Ureter (tissue), 1 donor: ENCODE data around the gene HMCN2. TPM values are rescaled to one million over a fixed set of nuclear protein-coding genes. Genes with fewer than 3 reads are reported as not detected.
"Not testable (repeated sequence)": the region's sequence is repeated elsewhere in the genome, so short reads cannot be mapped to it uniquely, and the experiment has no call there.

Experiments
- DNase-seq: peaks from one replicate; pipeline ENCODE4 v3.0.0-alpha.2; 2020; ENCODE audit warnings: low spot score
- total RNA-seq: library from RNA; stranded (reverse); gene quantifications from one replicate; pipeline ENCODE4 v1.2.4, GENCODE V29; 2023
- donor health status: DM: yes; HTN: yes; CAD: no.

Gene HMCN2
- total RNA-seq, 1 donor from 2014 or later, result 9.5 TPM

DNA sequence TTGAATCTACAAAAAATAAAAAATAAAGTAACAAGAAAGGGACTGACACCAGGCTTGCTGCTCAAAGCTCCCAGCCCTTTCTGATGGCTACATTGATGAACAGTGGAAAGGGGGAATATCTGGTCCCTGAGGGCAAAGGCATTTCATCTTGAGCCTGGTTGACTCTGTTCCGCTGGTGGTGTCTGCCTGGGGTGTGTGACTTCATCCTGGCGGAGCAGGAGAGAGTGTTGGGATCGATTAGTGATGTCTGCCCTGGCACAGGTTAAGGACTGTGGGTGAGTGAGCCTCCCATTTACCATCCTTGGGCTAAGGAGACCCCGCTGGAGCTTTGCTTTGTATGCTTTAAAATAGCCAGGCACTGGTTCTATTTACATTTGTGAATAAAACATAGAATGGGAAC, 122.3 kb downstream of the HMCN2 start:
- no peak for DNase-seq

DNA sequence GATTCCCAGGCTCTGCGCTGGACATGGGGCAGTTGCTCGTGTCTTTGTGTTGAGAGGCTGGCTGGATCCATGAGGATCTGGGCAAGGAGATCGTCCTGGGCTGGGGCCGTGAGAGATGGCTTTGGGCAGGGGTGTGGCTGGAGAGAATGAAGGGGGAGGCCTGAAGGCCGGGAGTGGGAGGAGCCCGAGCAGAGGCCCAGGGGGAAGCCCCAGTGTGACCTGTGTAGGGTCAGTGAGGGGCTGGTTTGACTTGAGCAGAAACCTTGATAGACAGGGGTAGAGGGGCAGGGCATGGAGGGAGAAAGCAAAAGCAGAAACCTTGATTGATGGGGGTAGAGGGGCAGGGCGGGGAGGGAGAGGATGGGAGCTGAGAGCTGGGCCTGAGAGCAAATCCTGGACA, 124.8 kb downstream of the HMCN2 start:
- DNase-seq, result no peak

DNA sequence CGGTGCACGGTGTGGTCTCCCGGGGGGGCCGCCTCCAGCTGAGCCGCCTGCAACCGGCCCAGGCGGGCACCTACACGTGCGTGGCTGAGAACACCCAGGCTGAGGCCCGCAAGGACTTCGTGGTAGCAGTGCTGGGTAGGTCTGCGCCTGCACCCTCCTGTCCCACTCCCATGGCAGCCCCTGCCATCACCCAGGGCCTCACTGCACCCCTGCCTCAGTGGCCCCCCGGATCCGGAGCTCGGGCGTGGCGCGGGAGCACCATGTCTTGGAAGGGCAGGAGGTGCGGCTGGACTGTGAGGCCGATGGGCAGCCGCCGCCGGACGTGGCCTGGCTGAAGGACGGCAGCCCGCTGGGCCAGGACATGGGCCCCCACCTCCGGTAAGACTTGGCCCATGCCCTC, 125.4 kb downstream of the HMCN2 start:
- no peak for DNase-seq

DNA sequence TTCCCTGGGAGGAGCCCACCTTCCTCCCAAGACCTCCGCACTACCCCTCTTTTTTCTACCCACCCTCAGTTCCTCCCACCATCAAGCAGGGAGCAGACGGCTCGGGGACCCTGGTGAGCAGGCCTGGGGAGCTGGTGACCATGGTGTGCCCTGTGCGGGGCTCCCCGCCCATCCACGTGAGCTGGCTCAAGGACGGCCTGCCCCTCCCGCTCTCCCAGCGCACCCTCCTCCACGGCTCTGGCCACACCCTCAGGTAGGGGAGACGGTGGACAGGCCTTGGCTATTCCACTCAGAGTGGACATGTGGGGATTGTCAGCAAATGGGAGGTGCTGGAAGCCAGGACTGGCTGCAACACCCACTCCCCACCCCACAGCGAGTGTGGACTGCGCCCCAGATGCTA, 126.3 kb downstream of the HMCN2 start:
- no peak for DNase-seq

DNA sequence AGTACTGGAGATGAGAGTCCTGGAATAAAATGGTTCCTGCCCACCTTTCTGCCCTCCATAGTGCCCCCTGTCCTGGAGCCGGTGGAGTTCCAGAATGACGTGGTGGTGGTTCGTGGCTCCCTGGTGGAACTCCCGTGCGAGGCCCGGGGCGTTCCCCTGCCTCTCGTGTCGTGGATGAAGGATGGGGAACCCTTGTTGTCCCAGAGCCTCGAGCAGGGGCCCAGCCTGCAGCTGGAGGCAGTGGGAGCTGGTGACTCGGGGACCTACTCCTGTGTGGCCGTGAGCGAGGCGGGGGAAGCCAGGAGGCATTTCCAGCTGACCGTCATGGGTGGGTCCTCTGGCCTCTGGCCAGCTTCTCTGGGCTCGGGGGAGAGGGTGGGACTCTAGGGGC, 128.1 kb downstream of the HMCN2 start:
- no peak for DNase-seq

DNA sequence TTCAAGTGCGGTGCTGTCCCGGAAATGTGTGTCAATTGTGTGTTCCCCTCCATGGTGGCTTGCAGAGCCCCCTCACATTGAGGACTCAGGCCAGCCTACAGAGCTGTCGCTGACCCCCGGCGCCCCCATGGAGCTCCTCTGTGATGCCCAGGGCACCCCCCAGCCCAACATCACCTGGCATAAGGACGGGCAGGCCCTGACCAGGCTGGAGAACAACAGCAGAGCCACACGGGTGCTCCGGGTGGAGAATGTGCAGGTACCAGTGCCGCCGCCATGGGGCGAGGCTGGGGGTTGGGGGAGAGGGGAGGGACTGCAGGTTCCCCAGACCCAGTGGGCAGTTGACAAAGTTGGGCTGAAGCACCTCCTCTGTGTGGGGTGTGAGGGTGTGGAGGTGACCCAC, 128.8 kb downstream of the HMCN2 start:
- DNase-seq, result no peak

DNA sequence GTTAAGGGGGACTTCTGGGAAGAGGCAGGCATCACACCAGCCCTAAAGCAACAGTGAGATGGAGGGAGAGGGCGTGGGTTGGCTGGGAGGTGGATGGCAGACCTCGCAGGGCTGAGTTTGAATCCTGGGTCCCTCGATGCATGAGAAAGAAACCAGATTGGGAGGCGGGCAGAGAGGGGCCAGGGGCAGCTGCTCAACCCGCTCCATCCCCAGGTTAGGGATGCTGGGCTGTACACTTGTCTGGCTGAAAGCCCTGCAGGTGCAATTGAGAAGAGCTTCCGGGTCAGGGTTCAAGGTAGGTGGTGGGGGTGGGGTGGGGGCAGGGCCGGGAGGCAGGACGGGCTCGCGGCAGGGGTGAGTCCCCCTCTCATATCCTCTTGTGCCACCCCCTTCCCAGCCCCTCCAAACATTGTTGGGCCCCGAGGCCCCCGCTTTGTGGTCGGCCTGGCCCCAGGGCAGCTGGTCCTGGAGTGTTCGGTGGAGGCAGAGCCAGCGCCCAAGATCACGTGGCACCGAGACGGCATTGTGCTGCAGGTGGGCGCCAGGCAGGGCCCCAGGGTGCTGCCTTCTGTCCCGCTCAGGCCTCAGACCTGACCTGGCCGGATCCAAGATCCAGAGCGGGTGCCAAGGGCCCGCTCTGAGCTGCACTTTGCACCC, 129.4 kb downstream of the HMCN2 start:
- DNase-seq, result no peak

DNA sequence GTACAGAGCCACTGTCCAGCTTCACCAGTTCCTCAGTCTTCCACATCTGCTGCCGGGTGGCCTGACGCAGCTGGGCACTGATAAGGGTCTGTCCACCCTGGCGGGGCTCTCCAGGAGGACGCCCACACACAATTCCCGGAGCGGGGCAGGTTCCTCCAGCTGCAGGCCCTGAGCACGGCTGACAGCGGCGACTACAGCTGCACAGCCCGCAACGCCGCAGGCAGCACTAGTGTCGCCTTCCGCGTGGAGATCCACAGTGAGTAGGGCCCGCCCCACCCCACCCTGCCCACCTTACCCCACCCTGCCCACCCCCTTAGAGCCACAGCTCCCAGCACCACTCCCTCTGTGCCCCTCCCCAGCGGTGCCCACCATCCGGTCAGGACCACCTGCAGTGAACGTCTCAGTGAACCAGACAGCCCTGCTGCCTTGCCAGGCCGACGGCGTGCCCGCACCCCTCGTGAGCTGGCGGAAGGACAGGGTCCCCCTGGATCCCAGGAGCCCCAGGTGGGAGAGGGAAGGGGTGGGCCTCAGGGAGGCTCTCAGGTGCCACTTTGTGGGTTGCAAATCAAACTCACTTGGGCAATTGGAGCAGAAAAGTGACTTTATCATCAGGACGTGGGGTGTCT, 130.4 kb downstream of the HMCN2 start:
- DNase-seq, result no peak

DNA sequence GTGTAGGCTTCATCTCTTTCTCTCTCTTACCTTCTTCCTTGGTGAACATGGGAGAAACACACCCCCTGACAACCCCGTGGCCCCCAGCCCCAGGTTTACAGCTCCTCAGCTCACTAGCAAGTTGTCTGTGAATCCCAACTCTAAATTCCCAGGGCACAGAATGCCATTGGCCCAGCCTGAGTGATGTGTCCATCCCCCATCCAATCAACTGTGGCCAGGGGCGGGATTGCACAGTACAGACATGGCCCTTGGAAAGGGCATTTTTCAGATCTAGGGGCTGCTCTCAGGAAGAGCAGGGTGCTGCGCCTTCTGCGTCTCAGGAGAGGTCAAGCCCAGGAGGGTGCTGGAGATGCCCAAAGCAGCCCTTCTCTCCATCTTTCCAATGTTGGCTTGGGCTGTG, 131.0 kb downstream of the HMCN2 start:
- no peak for DNase-seq

DNA sequence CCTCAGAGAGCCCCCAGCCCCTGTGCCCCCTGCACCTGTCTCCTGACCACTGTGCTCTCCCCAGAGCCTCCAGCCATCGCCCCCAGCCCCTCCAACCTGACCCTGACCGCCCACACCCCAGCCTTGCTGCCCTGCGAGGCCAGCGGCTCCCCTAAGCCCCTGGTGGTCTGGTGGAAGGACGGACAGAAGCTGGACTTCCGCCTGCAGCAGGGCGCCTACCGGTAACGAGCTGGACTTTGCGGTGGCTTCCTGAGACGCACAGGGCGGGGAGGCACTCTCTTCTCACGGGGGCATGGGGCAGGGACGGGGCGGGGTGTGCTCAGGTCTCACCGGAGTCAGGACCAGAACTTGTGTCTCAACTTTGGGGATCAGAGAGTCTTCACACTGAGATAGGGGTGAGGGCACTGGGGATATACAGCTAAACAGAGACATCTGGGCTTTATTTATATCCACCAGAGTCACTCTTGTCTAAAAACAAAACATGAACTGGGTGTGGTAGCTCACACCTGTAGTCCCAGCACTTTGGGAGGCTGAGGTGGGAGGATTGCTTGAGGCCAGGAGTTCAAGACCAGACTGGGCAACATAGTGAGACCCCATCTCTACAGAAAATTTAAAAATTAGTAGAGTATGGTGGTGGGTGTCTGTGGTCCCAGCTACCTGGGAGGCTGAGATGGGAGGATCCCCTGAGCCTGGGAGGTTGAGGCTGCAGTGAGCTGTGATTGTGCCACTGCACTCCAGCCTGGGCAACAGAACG, 133.1 kb downstream of the HMCN2 start:
- DNase-seq, result no peak

DNA sequence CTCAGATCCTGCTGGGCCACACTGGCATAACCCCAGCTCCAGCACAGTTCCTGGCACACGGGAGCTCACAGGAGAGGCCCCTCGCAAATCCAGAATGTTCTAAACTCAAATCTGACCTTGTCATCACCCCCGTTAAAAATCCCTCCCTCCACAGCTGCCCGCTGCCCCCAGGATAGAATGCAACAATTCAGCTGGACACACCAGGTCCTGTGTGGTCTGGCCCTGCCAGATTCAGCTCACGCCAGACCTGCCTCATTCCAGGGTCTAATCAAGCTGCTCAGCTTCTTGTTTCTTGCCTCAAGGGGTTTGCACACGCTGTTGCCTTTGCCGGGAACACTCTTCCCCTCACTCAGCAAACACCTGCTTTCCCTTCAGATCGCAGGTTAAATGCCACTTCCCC, 134.2 kb downstream of the HMCN2 start:
- no peak for DNase-seq

DNA sequence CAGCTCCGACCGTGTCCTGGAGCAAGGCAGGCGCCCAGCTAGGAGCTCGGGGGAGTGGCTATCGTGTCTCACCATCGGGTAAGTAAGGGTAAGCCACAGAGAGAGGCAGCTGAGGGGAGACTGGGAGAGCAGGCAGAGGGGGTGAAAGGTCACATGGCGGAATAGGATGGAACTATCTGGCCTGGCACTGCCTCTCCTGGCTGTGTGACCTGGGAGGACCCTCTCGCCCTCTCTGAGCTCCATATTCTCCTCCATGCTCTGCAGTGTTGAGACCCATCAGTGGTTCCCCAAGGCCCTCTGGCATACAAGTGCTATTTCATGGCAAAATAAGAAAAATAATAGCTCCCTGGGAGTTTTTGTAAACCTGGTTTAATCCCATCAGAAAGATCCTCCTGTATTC, 135.3 kb downstream of the HMCN2 start:
- no peak for DNase-seq

DNA sequence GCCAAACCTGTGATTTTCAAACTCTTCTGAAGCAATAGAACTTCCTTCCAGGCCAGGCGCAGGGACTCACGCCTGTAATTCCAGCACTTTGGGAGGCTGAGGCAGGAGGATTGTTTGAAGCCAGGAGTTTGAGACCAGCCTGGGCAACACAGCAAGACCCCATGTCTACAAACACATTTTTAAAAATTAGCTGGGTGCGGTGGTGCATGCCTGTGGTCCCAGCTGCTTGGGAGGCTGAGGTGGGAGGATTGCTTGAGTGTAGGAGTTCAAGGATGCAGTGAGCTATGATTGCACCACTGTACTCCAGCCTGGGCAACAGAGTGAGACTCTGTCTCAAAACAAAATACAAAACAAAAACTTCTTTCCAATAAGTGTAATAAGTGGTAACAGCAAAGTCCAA, 136.2 kb downstream of the HMCN2 start:
- DNase-seq, result not testable (repeated sequence)

DNA sequence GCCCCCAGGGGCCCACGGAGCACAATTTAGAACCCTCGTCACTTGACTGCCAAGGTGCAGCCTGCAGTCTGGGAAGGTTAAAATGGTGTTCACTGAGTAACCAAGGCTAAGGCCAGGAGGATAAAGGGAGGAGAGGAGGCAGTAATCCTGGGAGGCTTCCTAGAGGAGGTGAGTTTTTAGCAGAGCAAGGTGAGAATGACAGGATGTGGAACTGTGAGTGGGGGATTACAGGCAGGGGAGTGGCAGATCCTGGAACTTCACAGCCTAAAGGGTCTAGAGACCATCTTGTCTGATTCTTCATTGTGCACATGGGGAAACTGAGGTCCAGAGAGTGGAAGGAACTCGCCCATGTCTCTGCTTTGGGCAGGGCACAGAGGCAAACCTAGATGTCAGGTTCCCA, 136.7 kb downstream of the HMCN2 start:
- DNase-seq, result no peak

DNA sequence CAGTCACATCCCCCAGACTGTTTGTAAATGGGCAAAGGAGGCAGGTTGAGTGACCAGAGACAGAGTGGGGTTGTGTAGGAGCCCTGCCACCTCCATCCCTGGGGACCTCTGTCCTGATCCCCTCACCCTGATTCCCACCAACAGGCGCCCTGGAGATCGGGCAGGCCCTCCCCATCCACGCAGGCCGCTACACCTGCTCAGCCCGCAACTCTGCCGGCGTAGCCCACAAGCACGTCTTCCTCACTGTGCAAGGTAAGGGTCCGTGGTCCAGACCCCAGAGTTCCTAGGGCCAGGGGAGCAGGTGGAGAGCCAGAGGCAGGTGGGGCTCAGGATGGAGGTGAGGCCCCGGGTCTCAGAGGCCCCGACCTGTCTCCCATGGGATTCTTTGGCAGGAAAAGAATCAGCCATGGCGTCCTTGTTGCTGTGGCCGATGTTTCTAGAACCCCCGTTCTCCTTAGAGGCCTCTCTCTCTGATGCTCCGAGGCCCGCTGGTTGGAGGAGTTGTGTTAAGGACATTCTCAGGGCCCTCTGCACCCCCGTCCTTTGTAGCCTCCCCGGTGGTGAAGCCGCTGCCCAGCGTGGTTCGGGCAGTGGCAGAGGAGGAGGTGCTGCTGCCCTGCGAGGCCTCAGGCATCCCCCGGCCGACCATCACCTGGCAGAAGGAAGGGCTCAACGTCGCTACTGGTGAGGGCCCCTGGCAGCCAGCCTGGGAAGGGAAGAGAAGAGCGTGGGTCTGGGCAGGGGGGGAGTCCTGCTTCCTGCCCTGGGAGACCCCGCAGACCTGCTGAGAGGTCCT, 137.3 kb downstream of the HMCN2 start:
- DNase-seq, result no peak

DNA sequence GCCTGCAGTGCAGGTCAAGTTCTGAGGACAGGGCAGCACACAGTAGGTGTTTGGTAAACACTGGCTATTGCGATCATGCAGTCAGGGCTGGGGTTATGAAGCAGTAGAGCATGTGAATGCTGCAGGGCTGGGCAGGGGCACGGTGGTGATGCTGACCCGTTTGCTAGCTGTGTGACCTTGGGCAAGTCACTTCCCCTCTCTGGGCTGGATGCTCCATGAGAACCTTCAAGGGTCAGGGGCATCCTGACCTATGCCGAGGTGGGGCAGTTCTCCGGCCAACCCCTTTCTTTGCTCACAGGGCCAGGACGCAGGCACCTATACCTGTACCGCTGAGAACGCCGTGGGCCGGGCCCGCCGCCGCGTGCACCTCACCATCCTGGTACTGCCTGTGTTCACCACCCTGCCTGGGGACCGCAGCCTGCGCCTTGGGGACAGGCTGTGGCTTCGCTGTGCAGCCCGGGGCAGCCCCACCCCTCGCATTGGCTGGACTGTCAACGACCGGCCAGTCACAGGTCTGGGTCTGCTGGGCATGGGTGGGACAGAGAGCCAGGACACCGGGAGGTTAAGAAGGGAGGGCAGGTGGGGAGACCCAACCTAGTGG, 140.2 kb downstream of the HMCN2 start:
- no peak for DNase-seq

DNA sequence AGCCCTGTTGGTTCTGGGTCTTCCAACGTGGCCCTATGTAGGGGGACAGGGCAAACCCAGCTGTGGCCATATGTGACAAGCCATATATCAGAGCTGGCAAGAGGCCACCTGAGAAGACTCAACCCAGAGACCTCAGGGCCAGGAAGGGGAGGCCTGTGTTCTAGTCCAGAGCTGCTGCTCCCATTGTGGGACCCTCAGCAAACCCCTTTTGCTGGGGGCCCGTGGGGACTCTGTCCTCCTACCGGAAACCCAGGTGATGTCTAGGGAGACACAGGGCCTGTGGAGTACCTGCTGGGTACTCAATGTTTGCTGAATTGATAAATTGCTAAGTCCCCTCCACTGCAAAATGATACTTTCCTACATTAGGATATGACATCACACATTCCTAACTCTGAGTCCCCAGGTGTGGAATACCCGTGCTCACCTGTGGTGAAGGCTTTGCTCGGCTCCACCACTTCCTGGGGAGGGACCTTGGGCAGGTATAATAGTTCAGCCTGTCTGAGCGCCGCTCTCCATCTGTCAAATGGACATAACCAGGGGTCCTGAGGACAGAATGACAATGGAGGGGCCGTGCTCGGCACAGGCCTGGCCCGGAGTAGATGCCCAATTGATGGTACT, 140.8 kb downstream of the HMCN2 start:
- DNase-seq, result no peak

DNA sequence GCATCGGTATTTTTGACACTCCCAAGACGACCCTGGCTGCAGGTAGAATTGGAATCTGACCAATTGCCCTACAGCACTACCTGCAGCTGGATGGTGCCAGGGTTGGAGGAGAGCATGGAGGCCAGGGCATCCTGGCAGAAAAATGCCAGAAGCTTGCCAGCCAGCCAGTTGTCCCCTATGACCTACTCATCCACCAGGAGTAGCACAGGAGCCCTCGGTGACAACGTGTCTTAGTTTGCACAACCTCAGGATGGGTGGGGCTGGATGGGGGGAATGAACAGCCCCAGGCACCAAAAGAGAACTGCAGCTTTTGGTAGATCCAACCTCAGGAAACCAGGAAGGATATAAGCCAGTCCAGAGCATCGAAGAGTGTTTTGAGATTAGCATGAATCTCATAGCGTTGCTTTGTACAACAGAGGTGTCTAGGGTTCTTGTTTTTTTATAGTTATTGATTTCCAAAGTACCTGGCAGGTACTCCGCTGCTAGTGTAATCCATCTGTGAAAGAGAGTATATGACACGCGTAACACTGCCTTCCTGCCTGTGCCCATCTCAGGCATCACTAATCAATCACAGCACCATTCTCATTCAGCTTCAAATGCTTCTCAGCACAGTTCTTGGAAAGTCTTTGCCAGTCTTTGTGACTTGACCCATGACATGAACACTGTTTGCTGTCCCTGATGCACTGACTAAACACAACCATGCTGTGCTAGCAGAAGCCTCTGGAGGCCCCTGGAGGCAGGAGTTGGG, 142.5 kb downstream of the HMCN2 start:
- no peak for DNase-seq

DNA sequence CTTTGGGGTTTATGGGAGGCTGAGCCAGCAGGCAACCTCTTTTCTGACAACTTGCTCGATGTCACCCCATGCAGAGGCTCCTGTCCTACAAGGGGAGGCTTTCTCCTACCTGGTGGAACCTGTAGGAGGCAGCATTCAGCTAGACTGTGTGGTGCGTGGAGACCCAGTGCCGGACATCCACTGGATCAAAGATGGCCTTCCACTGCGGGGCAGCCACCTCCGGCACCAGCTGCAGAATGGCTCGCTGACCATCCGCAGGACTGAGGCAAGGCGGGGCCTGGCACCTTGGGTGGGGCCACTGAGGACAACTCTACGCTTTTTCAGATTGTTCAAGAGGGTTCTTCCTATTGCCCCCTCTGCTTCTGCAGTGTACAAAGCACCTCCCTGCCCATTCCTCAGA, 143.1 kb downstream of the HMCN2 start:
- DNase-seq, result no peak

DNA sequence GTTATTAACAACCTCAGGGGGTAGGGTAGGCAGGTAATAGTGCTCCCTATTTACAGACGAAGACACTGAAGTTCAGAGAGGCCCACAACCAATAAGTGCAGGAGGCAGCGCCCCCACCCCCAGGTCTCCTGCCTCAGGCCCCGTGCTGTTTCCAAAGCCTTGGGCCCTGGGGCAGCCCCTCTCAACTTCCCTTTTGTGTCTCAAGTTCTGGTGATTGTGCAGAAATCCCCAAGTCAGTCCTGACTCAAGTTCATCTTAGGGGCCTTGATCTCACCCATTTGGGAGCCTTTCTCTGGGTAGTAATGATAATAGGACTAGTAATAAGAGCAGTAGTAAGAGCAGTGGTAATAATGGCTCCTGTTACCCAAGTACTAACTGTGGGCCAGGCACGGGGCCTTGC, 143.7 kb downstream of the HMCN2 start:
- DNase-seq, result no peak

DNA sequence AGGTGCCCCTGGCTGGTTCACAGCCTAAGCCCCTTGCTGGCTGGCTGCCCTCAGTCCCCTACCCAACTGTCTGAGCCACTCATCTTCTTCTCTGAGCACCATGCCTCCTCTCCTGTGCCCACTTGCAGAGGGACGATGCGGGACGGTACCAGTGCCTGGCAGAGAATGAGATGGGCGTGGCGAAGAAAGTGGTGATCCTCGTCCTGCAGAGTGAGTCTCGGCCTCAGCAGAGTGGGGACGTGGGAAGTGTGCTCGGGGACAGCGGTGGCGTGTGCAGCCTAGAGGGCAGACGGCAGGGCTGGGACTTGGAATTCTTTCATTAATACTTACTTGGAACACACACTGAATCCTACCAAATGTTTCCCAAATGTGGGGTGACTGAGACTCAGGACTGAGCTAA, 144.9 kb downstream of the HMCN2 start:
- no peak for DNase-seq
